GM18526 (cell line): Measurements from ENCODE around the gene EWSR1.

Experiments used
- POLR2A ChIP-seq: IDR thresholded peaks from 3 replicates; pipeline ENCODE4 v1.6.1; 2011; ENCODE audit not compliant: insufficient read length; ENCODE audit errors: extremely low read depth

EWSR1 gene

GRCh38 chr22:29306835-29307595, 38.9 kb downstream of the EWSR1 start:
- TF ChIP-seq POLR2A, result no peak

GRCh38 chr22:29307596-29308147, 39.6 kb downstream of the EWSR1 start:
- no peak for TF ChIP-seq POLR2A

DNA sequence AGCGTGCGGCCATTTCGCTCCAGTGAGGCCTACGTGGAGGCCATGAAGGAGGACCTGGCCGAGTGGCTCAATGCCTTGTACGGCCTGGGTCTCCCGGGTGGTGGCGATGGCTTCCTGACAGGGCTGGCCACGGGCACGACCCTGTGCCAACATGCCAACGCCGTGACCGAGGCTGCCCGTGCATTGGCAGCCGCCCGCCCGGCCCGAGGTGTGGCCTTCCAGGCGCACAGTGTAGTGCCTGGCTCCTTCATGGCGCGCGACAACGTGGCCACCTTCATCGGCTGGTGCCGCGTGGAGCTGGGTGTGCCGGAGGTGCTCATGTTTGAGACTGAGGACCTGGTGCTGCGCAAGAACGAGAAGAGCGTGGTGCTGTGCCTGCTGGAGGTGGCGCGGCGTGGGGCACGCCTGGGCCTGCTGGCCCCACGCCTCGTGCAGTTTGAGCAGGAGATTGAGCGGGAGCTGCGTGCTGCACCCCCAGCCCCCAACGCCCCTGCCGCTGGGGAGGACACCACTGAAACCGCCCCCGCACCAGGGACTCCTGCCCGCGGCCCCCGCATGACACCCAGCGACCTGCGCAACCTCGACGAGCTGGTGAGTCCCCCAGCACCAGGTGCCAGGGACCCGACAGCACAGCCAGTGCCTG, 40.2 kb downstream of the EWSR1 start:
- no peak for TF ChIP-seq POLR2A

DNA sequence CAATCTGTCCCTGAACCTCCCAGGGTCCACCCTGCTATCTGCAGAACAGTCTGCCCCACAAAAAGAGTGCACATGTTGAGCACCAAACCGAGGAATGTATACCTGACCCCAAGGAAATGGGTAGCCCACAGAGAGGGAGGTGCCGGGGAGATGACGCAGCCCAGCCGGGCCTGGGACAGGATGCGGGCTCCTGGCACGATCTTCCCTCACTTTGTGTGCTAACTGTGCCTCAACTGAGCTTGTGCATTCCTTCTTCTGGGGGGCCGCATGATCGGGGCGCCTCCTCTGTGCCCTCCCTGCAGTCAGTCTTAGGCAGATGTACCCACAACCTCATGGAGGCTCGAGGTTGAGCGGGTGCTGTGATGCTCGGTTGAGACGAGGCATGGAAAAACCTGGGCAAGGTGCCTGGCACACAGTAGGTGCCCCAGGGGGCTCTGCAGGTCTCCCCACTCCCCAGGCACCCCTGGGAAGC, 40.8 kb downstream of the EWSR1 start:
- no peak for TF ChIP-seq POLR2A

- no peak for TF ChIP-seq POLR2A
These were observed 41.4 kb downstream of the EWSR1 start for GRCh38 chr22:29309332-29310064.

GRCh38 chr22:29310065-29310862, 42.2 kb downstream of the EWSR1 start:
- TF ChIP-seq POLR2A, result no peak

- no peak for TF ChIP-seq POLR2A
These were observed 42.8 kb downstream of the EWSR1 start for GRCh38 chr22:29310863-29311339.

DNA sequence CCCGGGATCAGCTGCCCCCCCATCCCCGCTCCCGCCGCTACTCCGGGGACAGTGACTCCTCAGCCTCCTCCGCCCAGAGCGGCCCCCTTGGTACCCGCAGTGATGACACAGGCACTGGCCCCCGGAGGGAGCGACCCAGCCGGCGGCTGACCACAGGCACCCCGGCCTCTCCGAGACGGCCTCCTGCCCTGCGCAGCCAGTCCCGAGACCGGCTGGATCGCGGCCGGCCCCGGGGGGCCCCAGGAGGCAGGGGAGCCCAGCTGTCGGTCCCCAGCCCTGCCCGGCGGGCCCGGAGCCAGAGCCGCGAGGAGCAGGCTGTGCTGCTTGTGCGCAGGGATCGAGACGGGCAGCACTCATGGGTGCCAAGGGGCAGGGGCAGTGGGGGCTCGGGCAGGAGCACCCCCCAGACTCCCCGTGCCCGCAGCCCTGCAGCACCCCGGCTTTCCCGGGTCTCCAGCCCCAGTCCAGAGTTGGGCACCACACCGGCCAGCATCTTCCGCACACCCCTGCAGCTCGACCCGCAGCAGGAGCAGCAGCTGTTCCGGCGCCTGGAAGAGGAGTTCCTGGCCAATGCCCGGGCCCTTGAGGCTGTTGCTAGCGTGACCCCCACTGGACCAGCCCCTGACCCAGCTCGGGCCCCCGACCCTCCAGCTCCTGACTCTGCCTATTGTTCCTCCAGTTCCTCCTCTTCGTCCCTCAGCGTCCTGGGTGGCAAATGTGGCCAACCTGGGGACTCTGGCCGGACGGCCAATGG, 43.6 kb downstream of the EWSR1 start:
- TF ChIP-seq POLR2A, result no peak

- TF ChIP-seq POLR2A, result no peak
These were observed 44.4 kb downstream of the EWSR1 start for GRCh38 chr22:29312218-29313125.

DNA sequence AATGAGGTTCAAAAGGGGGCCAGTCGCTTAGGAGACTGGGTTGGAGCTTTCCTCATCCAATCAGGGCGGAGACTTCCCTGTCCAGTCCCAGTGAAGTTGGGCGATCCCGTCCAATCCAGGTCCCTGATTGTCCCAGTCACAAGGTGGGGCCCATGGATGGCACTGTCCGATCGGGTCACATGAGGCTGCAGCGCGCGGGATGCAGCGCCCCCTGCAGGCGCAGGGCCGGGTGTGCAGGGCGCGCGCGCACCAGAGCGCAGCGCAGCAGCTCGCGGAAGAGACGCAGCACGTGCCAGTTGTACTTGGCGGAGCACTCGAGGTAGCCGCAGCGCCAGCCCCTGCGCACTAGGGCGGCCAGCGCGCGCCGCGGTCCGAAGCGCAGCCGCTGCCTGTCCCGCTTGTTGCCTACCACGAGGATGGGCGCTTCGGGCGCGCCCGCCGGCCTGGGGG, 45.1 kb downstream of the EWSR1 start:
- TF ChIP-seq POLR2A, result no peak

DNA sequence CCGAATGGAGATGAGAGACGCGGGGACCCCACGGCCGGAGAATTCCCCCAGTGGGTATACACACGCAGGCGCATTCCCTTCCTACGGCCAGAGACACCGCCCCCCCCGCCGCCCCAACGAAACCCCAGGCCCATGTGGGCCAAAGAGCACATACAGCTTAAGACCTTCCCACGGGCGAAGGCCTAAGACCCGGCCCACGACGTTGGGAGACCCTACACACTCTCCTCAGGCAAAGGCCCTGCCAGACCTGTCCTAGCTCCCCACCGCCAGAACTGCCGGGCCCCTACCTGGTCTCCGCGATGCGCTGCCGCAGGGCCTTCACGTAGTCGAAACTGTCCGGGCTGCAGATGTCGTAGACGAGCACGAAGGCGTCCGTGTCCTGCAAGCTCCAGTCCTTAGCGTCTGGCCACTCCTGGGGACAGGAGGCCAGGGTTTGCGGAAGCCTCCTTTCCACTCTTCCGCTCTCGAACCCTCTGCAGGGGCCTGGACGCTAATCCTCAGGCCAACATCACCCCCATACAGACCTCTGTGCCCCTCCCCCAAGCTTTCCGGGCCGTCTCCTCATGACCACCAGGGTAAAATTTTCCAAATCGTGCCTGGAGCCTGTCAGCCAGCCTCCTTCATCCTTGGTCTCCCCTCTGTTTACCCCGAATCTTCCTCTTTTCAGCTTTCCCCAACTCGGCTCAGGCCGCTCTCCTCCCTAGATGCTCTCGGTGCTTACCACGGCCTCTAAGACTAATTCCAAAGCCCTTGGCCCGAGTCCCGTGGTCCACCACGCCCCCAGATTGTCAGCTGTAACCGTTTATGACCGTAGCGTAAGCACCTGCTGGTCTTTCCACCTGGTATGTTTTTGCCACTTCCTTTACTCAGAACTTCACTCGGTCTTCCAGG, 45.8 kb downstream of the EWSR1 start:
- no peak for TF ChIP-seq POLR2A
